HCEC 1CT (cell line): ENCODE measurements around the gene CPSF4L.
"Not testable (repeated sequence)": the region's sequence is repeated elsewhere in the genome, so short reads cannot be mapped to it uniquely, and the experiment has no call there.

Source experiments
- DNase-seq: peaks from one replicate; pipeline ENCODE4 v3.0.0-alpha.2; 2017

CPSF4L gene

DNA sequence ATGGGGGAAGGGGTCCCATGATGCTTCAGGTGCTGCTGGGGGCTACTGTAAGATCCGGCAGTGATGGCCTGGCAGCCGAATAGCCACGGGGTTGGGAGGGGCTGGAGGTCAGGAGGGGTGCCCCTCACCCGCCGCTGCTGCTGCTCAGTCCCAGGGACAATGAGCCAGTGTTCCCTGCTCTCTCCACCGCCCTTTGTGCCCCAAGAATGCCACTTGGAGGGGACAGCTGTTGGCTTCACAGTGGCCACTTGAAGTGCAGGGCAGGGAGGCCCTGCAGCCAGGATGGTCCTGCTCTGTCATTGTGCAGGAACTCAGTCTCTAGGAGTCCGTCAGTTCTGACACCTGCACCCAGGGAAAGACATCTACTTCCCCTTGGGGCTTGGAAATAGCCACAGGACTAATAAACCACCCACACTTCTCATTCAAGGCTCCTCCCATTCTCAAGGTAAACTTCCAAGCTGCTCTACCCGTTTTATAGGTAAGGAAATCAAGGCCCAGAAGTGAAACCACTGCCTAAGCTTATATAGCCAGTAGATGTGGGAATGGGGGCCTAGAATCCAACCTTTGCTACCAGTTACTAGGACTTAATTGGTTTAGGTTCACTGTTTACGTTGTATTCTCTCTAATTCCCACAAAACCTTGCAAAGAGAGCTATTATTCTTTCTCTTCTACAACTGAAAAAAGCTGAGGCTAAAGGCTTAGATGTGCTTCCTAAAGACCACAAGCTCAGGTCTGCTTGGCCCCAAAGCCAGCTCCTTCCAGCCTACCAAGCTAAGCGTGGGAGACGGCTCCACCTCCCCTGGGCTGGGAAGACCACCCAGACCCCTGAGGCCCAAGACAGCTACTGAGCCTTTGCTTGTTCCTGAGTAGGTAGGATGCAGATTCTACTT lies 6.2 kb upstream of the CPSF4L start:
- DNase-seq = no peak

DNA sequence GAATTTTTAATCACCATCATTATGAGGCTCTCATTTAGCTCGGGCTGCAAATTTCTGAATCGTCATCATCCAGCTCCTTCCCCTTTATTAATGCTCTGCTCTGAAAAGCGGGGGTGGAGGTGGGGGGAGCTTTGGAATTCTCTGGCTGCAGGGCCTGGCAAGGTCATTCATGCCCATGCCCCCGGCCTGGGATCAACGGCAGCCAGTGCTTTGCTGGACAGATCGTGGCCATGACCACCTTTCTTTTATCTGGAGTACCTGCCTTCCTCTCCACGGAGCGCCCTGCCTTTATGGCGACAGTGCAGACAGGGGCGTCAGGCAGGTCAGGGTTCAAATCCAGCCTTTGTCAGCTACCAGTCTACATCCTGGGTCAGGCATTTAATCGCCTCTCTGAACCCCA lies 5.1 kb upstream of the CPSF4L start:
- DNase-seq = no peak

DNA sequence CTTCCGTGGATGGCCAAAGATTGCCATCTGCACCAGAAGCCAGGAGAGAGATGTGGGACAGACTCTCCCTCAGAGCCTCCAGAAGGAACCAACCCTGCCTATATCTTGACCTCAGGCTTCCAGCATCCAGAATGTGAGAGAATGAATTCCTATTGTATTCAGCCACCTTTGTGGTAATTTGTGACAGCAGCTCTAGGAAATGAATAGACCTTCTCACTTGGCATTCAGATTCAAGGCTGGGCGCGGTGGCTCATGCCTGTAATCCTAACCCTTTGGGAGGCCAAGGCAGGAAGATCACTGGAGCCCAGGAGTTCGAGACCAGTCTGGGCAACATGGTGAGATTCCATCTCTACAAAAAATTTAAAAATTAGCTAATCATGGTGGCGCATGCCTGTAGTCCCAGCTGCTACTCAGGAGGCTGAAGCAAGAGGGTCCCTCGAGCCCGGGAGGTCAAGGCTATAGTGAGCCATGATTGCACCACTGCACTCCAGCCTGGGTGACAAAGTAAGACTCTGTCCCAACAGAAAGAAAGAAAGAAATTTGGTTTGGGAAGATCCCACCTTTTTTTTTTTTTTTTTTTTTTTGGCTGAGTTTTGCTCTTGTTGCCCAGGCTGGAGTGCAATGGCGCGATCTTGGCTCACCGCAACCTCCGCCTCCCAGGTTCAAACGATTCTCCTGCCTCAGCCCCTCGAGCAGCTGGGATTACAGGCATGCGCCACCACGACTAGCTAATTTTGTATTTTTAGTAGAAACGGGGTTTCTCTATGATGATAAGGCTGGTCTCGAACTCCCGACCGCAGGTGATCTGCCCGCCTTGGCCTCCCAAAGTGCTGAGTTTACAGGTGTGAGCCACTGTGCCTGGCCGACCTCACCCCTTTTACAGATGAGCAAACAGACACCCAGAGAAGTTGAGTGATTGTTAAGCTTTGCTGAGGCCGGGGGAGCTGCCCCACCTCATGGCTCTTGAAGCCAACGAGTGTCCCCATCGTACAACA lies 4.3 kb upstream of the CPSF4L start:
- no peak for DNase-seq

DNA sequence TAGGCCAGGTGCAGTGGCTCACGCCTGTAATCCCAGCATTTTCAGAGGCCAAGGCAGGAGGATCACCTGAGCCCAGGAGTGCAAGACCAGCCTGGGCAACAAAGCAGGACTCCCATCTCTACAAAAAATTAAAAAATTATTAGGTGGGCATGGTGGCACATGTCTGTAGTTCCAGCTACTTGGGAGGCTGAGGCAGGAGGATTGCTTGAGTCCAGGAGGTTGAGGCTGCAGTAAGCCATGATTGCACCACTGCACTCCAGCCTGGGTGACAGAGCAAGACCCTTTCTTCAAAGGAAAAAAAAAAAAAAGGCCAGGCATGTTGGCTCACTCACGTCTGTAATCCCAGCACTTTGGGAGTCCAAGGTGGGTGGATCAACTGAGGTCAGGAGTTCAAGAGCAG lies 2.8 kb upstream of the CPSF4L start:
- DNase-seq = not testable (repeated sequence)

DNA sequence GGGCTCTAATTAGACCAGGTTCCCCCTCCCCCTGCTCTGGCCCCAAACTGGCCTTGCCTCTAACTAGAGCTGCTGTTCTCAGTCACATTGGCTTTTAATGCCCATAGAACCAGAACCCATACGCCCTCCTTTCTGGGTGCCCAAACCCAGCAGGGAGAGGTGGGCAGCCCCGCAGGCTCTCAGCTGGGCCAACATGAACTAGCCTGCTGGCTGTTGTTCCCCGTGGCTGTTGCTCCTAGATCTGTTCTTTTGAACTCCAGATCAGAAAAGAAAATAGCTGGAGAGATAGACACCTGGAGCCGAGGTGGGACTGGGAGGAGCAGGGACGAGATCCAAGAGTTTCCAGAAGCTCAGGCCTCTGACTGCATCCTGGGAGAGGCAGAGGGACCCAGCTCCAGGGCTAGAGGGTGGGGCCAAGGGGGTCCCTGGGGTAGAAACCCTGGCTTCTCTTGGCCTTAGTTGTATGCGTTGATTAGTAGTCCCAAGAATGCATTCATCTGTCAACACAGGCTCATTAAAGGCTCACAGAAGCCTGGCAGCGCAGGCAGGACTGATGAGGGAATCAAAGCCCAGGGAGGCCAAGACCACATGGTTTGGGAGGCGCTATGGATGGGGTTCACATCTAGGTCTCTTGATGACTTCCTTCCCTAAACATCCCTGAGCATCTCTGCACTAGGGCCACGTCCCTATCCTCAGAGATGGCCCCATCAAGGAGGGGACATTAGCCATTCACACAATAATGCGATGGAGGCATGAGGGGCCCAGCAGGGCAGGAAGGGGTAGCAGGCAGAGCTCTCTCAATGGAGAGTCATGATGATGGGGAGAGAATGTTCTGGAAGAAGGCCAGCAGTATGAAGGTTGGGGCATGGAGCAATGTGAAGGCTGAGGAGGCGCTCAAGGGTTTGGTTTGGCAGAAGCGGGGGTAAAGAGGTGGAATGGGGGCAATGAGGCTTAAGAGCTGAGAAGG lies 1.3 kb upstream of the CPSF4L start:
- no peak for DNase-seq

DNA sequence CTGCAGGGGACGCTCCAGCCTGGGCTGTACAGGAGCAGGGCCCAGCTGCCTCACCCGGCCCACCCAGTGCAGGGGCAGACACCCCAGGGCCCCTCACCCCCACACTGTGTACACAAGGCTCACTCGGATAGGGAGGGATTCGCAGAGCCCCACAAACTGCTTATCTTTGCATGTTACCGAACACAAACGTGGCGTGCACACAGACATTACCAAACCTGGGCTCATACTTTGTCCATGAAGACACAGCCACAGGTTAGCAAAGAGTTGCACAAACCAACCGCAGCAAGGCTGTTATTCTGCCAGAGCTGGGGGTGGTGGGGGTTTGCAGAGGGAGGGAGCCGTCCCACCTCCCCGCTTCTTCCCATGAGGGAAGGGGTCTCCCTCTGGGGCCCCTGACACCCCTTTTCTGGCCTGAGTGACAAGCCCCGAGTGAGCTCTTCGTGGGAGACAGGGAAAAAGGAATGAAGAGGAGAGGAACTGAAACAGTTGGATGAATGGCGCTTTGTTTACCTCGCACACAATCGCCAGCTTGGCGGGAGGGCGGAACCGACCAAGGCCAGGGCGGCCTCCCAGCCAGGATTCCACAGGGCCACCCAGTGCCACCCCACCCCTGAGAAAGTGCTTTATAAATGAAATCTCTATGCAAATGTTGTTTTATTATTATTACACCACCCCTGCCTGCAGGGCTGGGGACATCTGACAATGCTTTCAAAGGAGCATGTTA lies 434 bp upstream of the CPSF4L start:
- no peak for DNase-seq

DNA sequence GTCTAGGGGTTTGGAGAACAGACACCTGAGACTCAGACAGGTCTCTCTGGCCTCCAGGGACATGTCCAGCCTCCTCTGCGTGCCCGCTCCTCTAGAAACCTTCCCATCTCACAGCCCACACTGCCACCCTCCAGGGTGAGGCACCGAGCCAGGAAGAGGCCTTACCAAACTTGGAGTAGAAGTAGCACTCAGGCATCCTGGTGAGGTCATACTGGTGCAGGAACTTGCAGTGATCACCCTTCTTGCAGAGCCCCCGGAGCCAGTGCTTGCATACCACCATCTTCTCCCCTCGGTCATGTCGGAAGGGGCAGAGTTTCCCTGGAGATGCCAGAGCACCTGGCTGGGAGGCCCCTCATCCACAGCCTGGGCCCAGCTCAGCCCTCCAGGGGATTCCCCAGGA lies 4.2 kb downstream of the CPSF4L start:
- DNase-seq = no peak

DNA sequence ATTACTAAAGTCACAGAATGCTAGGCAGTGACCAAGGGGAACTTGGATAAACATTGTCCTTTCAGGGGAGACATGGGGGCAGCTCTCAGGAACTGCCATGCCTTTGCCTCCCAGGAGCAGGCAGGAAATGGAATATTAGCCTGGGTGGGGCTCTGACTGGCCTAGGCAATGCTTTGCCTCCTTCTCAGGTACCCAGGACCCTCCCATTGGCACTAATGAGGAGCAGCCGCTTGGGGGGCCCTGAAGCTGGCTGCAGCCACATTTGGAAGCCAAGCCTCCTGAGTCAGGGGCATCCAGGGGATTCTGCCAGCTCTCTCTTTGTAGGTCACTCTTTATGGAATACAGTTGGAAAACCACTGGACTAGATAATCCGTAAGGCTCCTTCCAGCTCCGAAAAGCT lies 5.5 kb downstream of the CPSF4L start:
- DNase-seq = no peak

DNA sequence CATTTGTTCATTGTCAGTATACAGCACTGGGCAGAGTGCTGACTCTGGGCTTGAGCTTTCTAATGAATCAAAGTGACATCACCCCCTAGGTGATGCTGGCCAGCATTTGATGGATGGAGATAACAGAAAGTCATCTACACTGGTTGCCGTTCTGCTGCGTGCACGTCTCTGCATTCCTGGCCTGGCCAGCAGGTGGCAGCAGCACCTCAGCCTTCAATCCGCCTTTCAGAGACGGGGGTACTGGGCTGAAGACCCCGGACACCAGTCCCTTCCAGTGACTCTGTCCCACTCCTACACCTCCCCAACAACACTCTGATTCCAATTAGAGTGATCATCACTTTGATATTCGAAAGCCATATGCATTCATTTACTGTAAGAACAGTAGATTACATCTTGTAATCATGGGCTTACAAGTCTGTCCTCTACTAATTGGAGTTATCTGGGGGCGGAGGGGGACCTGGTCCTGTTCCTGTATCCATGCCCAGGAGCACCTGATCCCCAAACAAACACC lies 6.0 kb downstream of the CPSF4L start:
- DNase-seq = peak; percentile 21

DNA sequence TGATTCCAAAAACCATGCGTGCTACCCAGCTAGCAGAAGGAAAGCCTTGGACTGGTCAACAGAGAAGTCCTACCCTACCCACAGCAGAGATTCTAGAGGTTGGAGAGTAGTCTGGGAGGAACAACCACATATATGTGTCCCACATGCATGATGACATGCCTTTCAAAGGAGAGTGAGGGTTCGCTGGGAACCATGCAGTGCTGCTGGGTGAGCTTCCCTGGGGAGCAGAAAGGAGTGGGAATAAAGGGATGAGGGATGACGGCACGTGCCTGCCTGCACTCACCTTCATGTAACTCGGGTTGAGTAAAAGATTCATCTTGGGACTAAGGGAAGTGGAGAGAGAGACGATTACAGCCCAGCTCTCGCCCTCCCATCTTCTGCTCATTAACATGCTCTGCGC lies 9.8 kb downstream of the CPSF4L start:
- DNase-seq = no peak

DNA sequence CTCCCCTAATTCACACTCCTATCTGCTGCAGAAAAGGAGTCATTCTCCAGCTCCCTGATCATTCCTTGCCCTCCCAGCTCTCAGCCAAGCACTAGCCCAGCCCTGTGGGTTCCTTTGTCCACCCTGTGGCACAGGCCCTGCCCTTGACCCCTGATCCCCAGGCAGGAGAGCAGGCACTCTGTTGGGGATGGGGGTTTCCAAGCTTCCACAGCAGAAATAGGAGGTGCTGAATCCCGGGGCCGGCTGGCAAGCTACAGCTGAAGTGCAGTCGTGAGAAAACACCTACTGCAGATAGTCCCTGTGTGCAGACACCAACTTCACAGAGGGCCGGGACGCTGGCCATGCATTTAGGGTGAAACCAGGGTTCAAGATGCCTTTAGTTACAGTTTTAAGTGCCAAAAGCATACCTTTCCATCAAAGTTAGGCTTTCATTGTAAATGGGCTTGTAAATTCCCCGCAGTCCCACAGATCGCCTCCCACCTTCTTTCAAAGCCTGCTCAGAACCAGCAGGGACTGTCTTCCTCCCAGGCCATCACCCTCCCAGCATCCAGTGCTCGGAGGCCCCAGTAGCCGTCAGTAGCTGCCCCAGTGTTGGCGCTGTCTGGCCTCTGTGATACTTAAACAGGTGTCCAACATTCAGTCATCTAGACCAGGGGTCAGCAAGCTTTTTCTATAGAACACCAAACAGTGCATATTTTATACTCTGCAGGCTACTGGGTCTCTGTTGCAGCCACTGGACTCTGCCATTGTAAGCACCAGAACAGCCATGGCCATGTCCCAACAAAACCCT lies 10.6 kb downstream of the CPSF4L start:
- no peak for DNase-seq

DNA sequence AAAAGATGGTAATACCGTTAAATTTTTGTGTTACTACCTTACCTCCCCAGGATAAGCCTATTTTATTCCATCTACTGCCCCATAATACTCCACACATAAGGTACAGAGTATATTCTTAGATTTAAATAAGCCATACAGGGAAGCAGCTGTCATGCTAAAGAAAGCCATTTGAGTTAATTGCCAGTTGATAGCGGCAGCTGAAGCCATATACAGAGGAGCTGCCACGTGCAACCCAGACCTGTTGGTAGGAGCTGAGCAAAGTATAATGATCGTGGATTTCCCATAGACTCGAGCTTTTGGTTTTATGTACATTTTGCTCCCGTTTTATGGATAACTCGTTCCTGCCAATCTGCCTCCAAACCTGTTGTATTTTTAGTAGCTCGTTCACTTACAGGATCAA lies 12.0 kb downstream of the CPSF4L start:
- no peak for DNase-seq

DNA sequence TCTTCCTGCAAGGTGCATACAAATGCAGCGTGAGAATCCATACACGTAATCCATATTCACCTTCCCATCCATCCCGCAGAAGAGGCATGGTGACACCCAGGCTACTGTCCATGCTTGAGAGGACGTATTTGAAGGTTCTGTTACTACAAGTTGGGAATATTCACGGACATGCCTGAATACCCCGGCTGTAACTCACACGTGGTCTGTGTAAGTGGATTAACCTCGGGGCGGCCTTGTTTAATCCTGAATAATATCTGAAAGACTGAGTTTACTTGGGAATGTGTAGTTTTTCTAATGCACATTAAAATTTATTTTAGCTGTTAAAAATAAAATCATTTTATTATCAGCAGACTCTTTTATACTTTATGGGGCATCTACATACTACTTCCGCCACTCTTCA lies 13.1 kb downstream of the CPSF4L start:
- DNase-seq = no peak

DNA sequence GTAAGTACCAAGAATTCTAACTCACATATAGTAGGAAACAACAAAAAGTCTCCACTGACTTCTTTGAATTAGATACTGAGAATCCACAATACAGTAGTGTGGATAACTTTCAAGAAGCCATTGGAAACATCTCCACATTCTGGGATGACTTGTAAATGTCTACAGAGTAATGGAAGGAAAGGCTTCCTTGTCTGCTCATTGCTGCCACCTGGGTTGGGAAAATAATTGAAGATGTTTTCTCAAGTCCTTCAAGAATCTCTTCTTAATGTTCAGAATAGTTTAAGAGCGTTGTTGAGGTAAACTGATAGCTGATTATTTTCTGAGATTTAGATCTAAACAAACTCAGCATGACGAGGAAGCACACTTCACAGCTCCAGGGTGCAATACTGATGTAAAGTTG lies 14.0 kb downstream of the CPSF4L start:
- DNase-seq = no peak

DNA sequence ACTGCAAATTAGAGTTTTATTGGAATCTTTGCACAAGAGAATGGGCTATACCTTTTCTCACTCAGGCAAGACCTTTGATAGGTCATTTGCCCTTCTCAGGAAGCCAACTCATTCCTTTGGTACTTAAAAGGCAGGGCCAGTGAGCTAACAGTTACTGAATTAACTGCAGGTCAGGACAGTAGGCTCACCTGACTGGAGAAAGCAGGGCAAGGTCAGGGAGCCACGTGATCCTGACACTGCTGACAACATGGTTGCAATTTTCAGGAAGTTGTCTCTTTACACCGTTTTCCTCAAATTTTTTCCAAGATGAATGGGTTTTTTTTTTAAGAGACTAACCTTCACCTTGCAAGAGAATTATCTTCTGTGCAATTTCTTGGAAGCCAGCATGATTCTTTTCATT lies 21.1 kb downstream of the CPSF4L start:
- DNase-seq = no peak

DNA sequence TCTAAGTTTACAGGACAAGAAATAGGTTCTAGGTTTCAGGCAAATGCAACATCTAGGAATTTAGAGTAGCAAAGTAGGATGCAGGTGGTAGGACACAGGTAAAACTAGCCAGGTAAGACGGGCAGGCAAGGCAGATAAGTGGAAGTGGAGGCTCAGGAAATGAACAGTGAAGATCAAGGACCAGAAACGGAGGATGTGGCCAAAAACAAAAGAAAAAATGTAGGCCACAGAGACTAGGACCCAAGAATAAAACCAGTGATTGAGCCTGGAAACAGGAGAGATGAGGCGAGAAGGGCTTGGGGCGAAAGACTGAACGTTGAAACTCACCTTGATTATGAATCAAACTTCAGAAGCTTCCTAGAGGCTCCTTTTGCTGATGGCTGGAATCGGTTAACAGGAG lies 24.0 kb downstream of the CPSF4L start:
- DNase-seq = no peak

DNA sequence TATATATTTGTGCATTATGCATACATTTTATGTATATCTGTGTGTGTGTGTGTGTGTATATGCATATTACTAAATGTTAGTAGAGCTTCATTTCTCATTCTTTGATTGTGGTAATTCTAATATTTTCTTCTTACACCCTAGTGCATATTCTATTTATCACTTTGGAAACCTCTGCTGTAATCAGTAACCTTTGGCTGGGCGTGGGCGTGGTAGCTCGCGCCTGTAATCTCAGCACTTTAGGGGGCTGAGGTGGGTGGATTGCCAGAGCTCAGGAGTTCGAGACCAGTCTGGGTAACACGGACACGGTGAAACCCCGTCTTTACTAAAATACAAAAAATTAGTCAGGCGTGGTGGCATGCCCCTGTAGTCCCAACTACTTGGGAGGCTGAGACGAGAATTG lies 26.9 kb downstream of the CPSF4L start:
- DNase-seq = no peak

DNA sequence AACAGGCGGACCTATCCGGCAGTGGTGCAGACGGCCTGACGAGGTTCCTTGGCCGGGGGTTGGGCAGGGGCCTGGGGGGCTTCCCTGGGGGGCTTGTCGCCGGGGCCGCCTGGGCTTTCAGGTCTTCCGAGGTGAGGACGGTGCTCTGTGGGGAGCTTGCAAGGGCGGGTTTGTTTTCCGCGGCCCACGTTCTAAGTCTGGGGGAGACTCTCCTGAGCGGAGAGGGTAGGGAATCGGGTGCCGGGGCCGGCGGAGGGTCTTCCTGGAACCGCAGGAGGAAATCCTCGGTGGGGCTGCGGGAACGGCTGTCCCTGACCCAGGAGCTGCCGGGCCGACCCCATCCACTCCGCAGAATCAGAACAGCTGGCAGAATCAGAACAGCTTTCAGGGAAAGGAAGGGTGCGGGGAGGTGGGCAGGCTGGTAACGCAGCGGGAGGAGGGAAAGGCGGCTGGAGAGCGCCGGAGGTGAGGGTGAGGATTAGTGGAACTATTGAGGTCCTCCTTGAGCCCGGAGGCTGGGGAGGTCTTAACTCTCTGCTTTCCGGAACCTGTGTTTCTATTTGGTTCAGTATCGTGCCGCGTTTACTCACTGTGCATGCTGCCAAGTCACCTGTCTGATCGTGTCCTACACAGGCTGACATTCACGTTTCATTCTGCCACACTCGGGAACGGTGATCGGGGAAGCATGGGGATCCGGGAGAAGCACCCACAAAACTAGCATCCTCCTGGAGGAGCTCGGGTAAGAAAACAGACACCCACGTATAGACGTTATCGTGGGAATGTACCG lies 28.9 kb downstream of the CPSF4L start:
- peak; percentile 18 for DNase-seq

DNA sequence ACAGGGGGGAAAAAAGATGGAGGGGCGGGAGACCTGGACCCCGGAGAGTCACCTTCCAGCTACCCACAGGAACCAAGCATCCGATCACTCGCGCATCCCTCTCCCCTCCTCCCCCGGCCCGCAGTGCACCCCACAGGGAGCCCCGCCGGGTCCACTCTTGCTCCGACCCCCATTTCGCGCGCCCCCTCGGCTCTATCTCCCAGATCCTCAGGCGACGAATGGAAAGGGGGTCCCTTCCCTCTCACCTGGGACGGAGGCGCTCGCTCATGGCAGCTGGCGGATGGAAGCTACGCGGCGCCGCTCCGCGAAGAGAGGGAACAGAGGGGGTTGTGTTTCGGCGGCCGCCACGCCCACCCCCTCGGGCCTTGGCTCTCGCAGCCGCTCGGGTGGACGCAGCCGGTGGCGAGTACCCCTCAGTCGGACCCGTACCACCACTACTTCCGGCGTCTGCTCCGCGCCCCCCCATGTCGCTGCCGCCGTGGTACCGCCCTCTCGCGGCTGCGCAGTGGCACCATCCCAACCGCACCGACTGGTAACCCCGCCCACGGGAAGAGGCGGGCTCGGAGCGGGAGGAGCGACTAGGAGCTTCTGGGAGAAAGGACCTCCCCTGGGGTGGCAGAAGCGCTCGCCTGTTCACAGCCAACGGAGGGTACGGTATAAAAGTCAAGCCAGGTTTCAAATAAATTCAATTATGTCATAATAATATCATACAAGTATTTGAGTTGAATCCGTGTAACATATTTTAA lies 29.7 kb downstream of the CPSF4L start:
- peak; percentile 91 for DNase-seq
